Kidney (tissue), 14 donors: ENCODE results near the gene ACY1. TPM values are rescaled to one million over a fixed set of nuclear protein-coding genes. Genes with fewer than 3 reads are reported as not detected.

ENCODE experiments used
- DNase-seq, 5 donors: peaks; one replicate each; pipeline ENCODE4 v3.0.0-alpha.2; 2013 to 2020
- FAIRE-seq: peaks from 2 replicates; lab custom pipeline; 2012; peaks lifted over from hg19 to GRCh38; lab: Jason Lieb, UNC
- H3K27ac ChIP-seq, 2 donors: one replicate each; pipeline ENCODE4 v1.7.0; 2013; ENCODE audit warnings: low read depth in 2 of 2, low read length in 2 of 2, inconsistent platforms in 1 of 2
- H3K27me3 ChIP-seq: one replicate; pipeline ENCODE4 v1.7.1; 2013; ENCODE audit warnings: low read length, inconsistent platforms; ENCODE audit not compliant: control insufficient read depth, insufficient read depth
- H3K36me3 ChIP-seq, 3 donors: one replicate each; pipeline versions ENCODE4 v1.7.0 to v1.7.1; 2013; ENCODE audit warnings: low read length in 3 of 3, control low read depth in 1 of 3, inconsistent platforms in 1 of 3; ENCODE audit not compliant: insufficient read depth in 3 of 3, control insufficient read depth in 2 of 3
- H3K4me1 ChIP-seq, 3 donors: one replicate each; pipeline versions ENCODE4 v1.7.0 to v1.7.1; 2013; ENCODE audit warnings: low read length in 3 of 3, inconsistent platforms in 1 of 3, low read depth in 1 of 3; ENCODE audit not compliant: control insufficient read depth in 2 of 3, insufficient read depth in 2 of 3
- H3K4me3 ChIP-seq, 3 donors: one replicate each; pipeline versions ENCODE4 v1.7.0 to v1.8.1; 2013; ENCODE audit warnings: low read length in 3 of 3, control low read depth in 1 of 3, inconsistent platforms in 1 of 3
- H3K9ac ChIP-seq, 3 donors: one replicate each; pipeline versions ENCODE4 v1.7.0 to v1.7.1; 2013; ENCODE audit warnings: low read length in 3 of 3, control low read depth in 1 of 3, inconsistent platforms in 1 of 3
- H3K9me3 ChIP-seq, 3 donors: one replicate each; pipeline versions ENCODE4 v1.7.0 to v1.7.1; 2013; ENCODE audit warnings: low read length in 3 of 3, control low read depth in 1 of 3, inconsistent platforms in 1 of 3; ENCODE audit not compliant: control insufficient read depth in 2 of 3, insufficient read depth in 1 of 3
- intact Hi-C: fragments of 100-400 bp; cut with DNase I; formaldehyde crosslinking; loops from one replicate; pipeline ENCODE4 v1.11.1; 2022
- polyA plus RNA-seq: library from polyadenylated mRNA; stranded (reverse); fragments of 350-450 nt; fragmentation: Illumina TruSeq; extraction: RNeasy Lipid Tissue Mini Kit (QIAGEN cat#74804); gene quantifications from one replicate; pipeline ENCODE4 v1.2.3, GENCODE V29; 2014; ENCODE audit warnings: low read depth, low replicate concordance; ENCODE audit not compliant: insufficient read depth
- total RNA-seq: library from RNA; stranded (reverse); fragmentation: NEBNext Ultra II Directional; extraction: Animal tissue kit (Norgen Biotek cat#: 25700); gene quantifications from one replicate; pipeline ENCODE4 v1.2.1, GENCODE V29; 2021
- TF ChIP-seq, protein P1 (sequence below): IDR thresholded peaks from 3 replicates; pipeline ENCODE4 v1.5.1; 2012; ENCODE audit warnings: mild to moderate bottlenecking, moderate library complexity, borderline replicate concordance; ENCODE audit not compliant: insufficient read depth; ENCODE audit errors: extremely low read depth
- donor health status: control.
- donor health status: control.
- donor health status: control.
- donor health status: control.
- donor health status: control.
- donor health status: DM: yes; HTN: yes; CAD: no.
- donor health status: Normal renal cell carcinoma (clear cell type).

ACY1 gene
- total and polyA plus RNA-seq, 2 donors from 2014 or later, result 68.1 to 856 TPM

DNA sequence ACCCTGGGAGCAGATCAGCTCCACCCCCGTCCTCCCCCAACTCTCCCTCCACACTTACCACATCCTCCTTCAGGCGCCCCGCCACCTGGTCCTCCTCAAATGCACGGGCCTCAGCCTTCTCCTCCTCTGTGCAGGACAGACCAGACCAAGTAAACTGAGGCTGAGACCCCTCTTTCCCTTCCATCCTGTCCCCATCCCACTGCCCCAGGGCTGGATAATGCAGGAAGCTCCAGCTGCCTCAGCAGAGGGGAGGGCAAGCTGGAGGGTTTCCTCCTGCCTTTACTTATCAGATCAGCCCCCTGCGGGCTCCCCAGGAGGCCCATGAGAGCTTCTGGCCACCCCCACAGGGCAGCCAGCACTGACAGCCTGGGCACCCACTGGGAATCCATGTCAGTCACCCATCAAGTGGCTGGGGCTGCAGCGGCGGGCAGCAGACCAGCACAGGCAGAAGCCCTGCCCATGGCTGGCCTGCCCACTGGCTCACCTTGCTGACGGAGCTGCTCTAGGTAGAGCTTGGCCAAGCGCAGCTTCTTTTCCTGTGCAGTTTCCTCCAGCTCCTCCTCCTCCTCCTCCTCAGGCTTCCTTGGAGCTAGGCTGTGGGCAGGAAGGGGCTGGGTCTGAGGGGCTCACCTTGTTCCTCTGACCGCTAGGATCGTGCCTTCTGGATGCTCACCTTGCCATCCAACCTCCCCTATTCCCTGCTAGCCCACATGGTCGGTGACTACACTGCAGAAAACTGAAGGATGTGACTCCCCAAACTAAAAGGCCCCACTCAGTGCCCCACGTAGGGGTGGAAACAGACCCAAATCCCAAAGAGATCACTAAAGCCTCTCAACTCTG, 45.5 kb upstream of the ACY1 start:
- H3K27ac ChIP-seq, result no peak overlapping the region
- H3K4me3 ChIP-seq, result no peak overlapping the region
- peaks cover 0 to 31% (median 18%) of the 10 kb centered on the region in 3 donors for H3K36me3 ChIP-seq
- peak in 1 of 5 donors; percentile 48 for DNase-seq
- H3K27me3 ChIP-seq, result no peaks in the 10 kb centered on the region
- FAIRE-seq, result no peak
- H3K9me3 ChIP-seq, result no peaks in the 10 kb centered on the region
- intact Hi-C loops, result no loop called here
- TF ChIP-seq, protein P1, sequence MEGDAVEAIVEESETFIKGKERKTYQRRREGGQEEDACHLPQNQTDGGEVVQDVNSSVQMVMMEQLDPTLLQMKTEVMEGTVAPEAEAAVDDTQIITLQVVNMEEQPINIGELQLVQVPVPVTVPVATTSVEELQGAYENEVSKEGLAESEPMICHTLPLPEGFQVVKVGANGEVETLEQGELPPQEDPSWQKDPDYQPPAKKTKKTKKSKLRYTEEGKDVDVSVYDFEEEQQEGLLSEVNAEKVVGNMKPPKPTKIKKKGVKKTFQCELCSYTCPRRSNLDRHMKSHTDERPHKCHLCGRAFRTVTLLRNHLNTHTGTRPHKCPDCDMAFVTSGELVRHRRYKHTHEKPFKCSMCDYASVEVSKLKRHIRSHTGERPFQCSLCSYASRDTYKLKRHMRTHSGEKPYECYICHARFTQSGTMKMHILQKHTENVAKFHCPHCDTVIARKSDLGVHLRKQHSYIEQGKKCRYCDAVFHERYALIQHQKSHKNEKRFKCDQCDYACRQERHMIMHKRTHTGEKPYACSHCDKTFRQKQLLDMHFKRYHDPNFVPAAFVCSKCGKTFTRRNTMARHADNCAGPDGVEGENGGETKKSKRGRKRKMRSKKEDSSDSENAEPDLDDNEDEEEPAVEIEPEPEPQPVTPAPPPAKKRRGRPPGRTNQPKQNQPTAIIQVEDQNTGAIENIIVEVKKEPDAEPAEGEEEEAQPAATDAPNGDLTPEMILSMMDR, result no peak
- peaks cover 0 to 12% (median 10%) of the 10 kb centered on the region in 3 donors for H3K4me1 ChIP-seq
- no peak overlapping the region for H3K9ac ChIP-seq

DNA sequence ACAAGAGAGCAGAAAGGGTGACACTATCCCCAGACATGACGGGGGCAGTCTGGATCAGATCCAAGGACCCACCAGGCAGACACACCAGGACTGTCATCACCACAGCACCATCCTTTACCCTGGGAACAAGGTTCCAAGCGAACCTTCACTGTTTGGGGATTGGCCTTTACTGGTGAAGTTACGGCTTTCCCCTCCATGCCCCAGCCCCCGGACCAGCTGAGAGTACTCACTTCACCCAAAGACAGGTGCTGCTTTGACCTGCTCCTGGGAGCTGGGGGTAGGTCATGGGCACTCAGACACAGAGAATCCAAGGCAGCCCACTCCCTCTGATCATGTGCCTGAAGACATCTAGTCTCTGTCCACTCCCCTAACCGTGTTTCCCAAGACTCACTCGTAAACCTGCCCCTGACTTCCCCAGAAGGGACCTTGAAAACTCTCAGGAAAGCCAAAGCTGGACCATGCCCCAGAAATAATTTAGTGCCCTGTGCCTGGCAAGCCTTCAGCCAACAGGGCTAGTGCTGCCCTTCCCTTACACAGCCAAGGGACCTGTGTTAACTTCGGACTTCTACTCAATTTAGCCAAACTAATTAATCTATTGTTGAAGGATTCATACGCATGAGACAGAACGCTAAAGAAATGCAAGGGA, 44.4 kb upstream of the ACY1 start:
- Histone ChIP-seq H3K4me1 (peaks cover 0 to 17% (median 15%) of the 10 kb centered on the region in 3 donors), H3K27me3 (no peaks in the 10 kb centered on the region), H3K9me3 (no peaks in the 10 kb centered on the region), H3K9ac (no peak overlapping the region), H3K36me3 (peaks cover 0 to 25% (median 18%) of the 10 kb centered on the region in 3 donors), H3K27ac (no peak overlapping the region), H3K4me3 (no peak overlapping the region)
- intact Hi-C loops, result no loop called here
- FAIRE-seq (no peak), DNase-seq (peak in 1 of 5 donors; percentile 22)
- TF ChIP-seq, protein P1, result no peak

DNA sequence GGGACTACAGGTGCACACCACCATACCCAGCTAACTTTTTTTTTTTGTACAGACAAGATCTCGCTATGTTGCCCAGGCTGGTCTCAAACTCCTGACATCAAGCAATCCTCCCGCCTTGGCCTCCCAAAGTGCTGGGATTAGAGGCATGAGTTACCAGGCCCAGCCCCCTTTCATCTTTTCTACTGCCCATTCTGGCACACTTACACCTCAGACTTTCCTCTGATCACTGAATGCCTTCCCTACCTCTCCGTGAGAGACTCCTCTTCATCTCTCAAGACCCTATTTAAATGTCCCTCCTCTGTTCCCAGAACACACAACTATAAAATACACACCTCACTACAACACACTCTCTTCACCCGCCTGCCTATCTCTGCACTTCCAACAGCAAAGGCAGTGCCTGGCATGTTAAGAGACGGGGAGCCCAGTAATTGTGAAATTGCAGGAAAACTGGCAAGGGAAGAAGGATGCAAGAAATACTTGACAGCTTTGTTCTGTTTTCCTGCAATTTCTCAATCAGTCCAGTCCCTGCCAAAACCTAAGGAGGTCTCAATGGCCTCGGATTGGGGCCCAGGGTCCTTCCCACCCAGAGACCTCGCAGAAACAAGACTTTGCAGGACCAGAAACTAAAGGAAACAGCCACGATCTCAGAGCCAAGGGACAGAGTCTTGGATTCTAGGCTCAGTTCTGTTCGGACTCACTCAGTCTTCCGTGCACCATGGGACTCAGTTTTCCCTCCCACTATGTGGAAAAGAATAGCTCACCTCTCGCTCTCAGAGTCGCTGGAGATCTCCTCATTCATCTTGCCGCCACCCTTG, 42.5 kb upstream of the ACY1 start:
- TF ChIP-seq, protein P1, result no peak
- H3K9me3 ChIP-seq, result no peaks in the 10 kb centered on the region
- intact Hi-C loops, result no loop called here
- FAIRE-seq (no peak), DNase-seq (peak in 2 of 5 donors; percentile 36 to 51)
- H3K36me3 ChIP-seq, result peaks cover 0 to 23% (median 13%) of the 10 kb centered on the region in 3 donors
- peaks cover 0 to 17% (median 15%) of the 10 kb centered on the region in 3 donors for H3K4me1 ChIP-seq
- peak overlapping the region in 2 of 3 donors; percentile 50 to 72 for H3K9ac ChIP-seq
- H3K27ac ChIP-seq, result no peak overlapping the region
- H3K27me3 ChIP-seq, result no peaks in the 10 kb centered on the region
- H3K4me3 ChIP-seq, result peak overlapping the region; percentile 69 to 78 (median 70)
